C1 segment of cervical spinal cord (tissue), 14 donors: ENCODE data around the gene CPT1B.
"Not testable (repeated sequence)": the region's sequence is repeated elsewhere in the genome, so short reads cannot be mapped to it uniquely, and the experiment has no call there.

Experiments
- DNase-seq, 14 donors: peaks; one replicate each; lab custom pipeline; 2025; lab: John Stamatoyannopoulos, UW

The CPT1B gene

GRCh38 chr22:50529416-50529896 lies 48.8 kb downstream of the CPT1B start:
- DNase-seq = no peak

- DNase-seq = no peak
Observed at GRCh38 chr22:50528682-50529415, 49.4 kb downstream of the CPT1B start.

- DNase-seq = no peak
Observed at GRCh38 chr22:50527921-50528681, 50.1 kb downstream of the CPT1B start.

- DNase-seq = peak in 2 of 14 donors; percentile 45 to 67
Observed at GRCh38 chr22:50526834-50527801, 51.1 kb downstream of the CPT1B start.

- DNase-seq = peak in 9 of 14 donors; percentile 60 to 85 (median 74)
Observed at GRCh38 chr22:50526108-50526833, 52.0 kb downstream of the CPT1B start.

GRCh38 chr22:50525858-50526107 lies 52.4 kb downstream of the CPT1B start:
- DNase-seq = peak in 3 of 14 donors; percentile 77 to 85 (median 84)

GRCh38 chr22:50525104-50525857 lies 52.9 kb downstream of the CPT1B start, which contains the start of gene SCO2:
SCO2 (minus strand) TSS chr22:50525598; CDS start chr22:50524411, 1,187 bp downstream.
- DNase-seq = peak; percentile 68 to 97 (median 88)

GRCh38 chr22:50524676-50525103 lies 53.5 kb downstream of the CPT1B start:
- no peak for DNase-seq

GRCh38 chr22:50523806-50524675 lies 54.2 kb downstream of the CPT1B start:
- DNase-seq = no peak

- no peak for DNase-seq
Observed at GRCh38 chr22:50523458-50523805, 54.8 kb downstream of the CPT1B start.

GRCh38 chr22:50522806-50523438 lies 55.3 kb downstream of the CPT1B start:
- no peak for DNase-seq

- DNase-seq = no peak
Observed at GRCh38 chr22:50522208-50522805, 55.9 kb downstream of the CPT1B start.

GRCh38 chr22:50521710-50522109 lies 56.5 kb downstream of the CPT1B start:
- no peak for DNase-seq

- no peak for DNase-seq
Observed at GRCh38 chr22:50520826-50521453, 57.3 kb downstream of the CPT1B start.

- DNase-seq = not testable (repeated sequence)
Observed at GRCh38 chr22:50520184-50520583, 58.0 kb downstream of the CPT1B start.

GRCh38 chr22:50519151-50519550 lies 59.1 kb downstream of the CPT1B start:
- no peak for DNase-seq
